DMS114 treated with DMSO at 0.1 percent for 48 hours (cell line): Measurements from ENCODE around the gene RAI1.

ENCODE experiments used
- DNase-seq: peaks from one replicate; lab custom pipeline; 2025; ENCODE audit not compliant: unreplicated experiment; lab: John Stamatoyannopoulos, UW

The RAI1 gene

GRCh38 chr17:17730250-17730935 lies 49.1 kb downstream of the RAI1 start:
- no peak for DNase-seq

- no peak for DNase-seq
Measured at GRCh38 chr17:17732444-17732843, 51.2 kb downstream of the RAI1 start.

GRCh38 chr17:17732892-17733670 lies 51.8 kb downstream of the RAI1 start:
- DNase-seq = no peak

- DNase-seq = no peak
Measured at GRCh38 chr17:17736205-17737183, 55.2 kb downstream of the RAI1 start.

GRCh38 chr17:17737961-17738894 lies 57.0 kb downstream of the RAI1 start:
- DNase-seq = no peak

GRCh38 chr17:17738901-17739300 lies 57.6 kb downstream of the RAI1 start:
- DNase-seq = no peak

GRCh38 chr17:17739388-17740066 lies 58.3 kb downstream of the RAI1 start:
- no peak for DNase-seq

GRCh38 chr17:17740615-17741348 lies 59.5 kb downstream of the RAI1 start:
- DNase-seq = no peak

GRCh38 chr17:17741349-17742023 lies 60.2 kb downstream of the RAI1 start:
- DNase-seq = no peak

- DNase-seq = no peak
Measured at GRCh38 chr17:17742133-17742621, 60.9 kb downstream of the RAI1 start.

- no peak for DNase-seq
Measured at GRCh38 chr17:17742688-17743390, 61.6 kb downstream of the RAI1 start.

GRCh38 chr17:17743391-17744112 lies 62.3 kb downstream of the RAI1 start:
- no peak for DNase-seq

GRCh38 chr17:17744116-17744515 lies 62.9 kb downstream of the RAI1 start:
- no peak for DNase-seq

- no peak for DNase-seq
Measured at GRCh38 chr17:17745476-17746455, 64.5 kb downstream of the RAI1 start.

GRCh38 chr17:17748179-17748578 lies 66.9 kb downstream of the RAI1 start:
- DNase-seq = no peak

- DNase-seq = no peak
Measured at GRCh38 chr17:17748604-17749003, 67.3 kb downstream of the RAI1 start.
